ENCODE measurements around the gene PPM1B.
"Not testable (repeated sequence)": the region's sequence is repeated elsewhere in the genome, so short reads cannot be mapped to it uniquely, and the experiment has no call there.

The PPM1B gene

GRCh38 chr2:44244135-44244871 lies 75.6 kb downstream of the PPM1B start:
- H3K4me1 Mint-ChIP-seq (ENCODE audit: low read depth) = peaks cover 36% of the 10 kb centered on the region
- peak overlapping the region; percentile 89 for H3K4me3 Mint-ChIP-seq
- no peaks in the 10 kb centered on the region for H3K27me3 Mint-ChIP-seq
- H3K36me3 Mint-ChIP-seq = no peaks in the 10 kb centered on the region
- H3K9me3 Mint-ChIP-seq (ENCODE audit: low read depth) = no peaks in the 10 kb centered on the region
- H3K27ac Mint-ChIP-seq = peak overlapping the region; percentile 37

- peaks cover 28% of the 10 kb centered on the region for H3K4me1 Mint-ChIP-seq (ENCODE audit: low read depth)
- H3K27me3 Mint-ChIP-seq = no peaks in the 10 kb centered on the region
- no peak overlapping the region for H3K27ac Mint-ChIP-seq
- peak overlapping the region; percentile 30 for H3K4me3 Mint-ChIP-seq
- H3K36me3 Mint-ChIP-seq = no peaks in the 10 kb centered on the region
- no peaks in the 10 kb centered on the region for H3K9me3 Mint-ChIP-seq (ENCODE audit: low read depth)
Observed at GRCh38 chr2:44245083-44245861, 76.6 kb downstream of the PPM1B start.

GRCh38 chr2:44246436-44246835 lies 77.8 kb downstream of the PPM1B start:
- H3K9me3 Mint-ChIP-seq (ENCODE audit: low read depth) = no peaks in the 10 kb centered on the region
- H3K4me1 Mint-ChIP-seq (ENCODE audit: low read depth) = peaks cover 27% of the 10 kb centered on the region
- no peaks in the 10 kb centered on the region for H3K36me3 Mint-ChIP-seq
- no peak overlapping the region for H3K4me3 Mint-ChIP-seq
- no peaks in the 10 kb centered on the region for H3K27me3 Mint-ChIP-seq
- no peak overlapping the region for H3K27ac Mint-ChIP-seq

GRCh38 chr2:44246840-44247369 lies 78.2 kb downstream of the PPM1B start:
- Mint-ChIP-seq H3K27ac (no peak overlapping the region), H3K27me3 (no peaks in the 10 kb centered on the region), H3K4me3 (no peak overlapping the region), H3K9me3 (ENCODE audit: low read depth) (no peaks in the 10 kb centered on the region), H3K4me1 (ENCODE audit: low read depth) (peaks cover 27% of the 10 kb centered on the region), H3K36me3 (no peaks in the 10 kb centered on the region)

GRCh38 chr2:44247924-44248323 lies 79.2 kb downstream of the PPM1B start:
- Mint-ChIP-seq H3K9me3 (ENCODE audit: low read depth) (no peaks in the 10 kb centered on the region), H3K27me3 (no peaks in the 10 kb centered on the region), H3K27ac (no peak overlapping the region), H3K4me1 (ENCODE audit: low read depth) (peaks cover 25% of the 10 kb centered on the region), H3K4me3 (no peak overlapping the region), H3K36me3 (no peaks in the 10 kb centered on the region)

- not testable (repeated sequence) for H3K9me3 Mint-ChIP-seq (ENCODE audit: low read depth); H3K36me3 Mint-ChIP-seq; H3K27me3 Mint-ChIP-seq; H3K27ac Mint-ChIP-seq; H3K4me3 Mint-ChIP-seq
- peaks cover 20% of the 10 kb centered on the region for H3K4me1 Mint-ChIP-seq (ENCODE audit: low read depth)
Observed at GRCh38 chr2:44249269-44249668, 80.6 kb downstream of the PPM1B start.

- Mint-ChIP-seq H3K36me3 (peaks cover under 1% of the 10 kb centered on the region), H3K27ac (no peak overlapping the region), H3K4me1 (ENCODE audit: low read depth) (peaks cover 9% of the 10 kb centered on the region), H3K4me3 (no peak overlapping the region), H3K27me3 (no peaks in the 10 kb centered on the region), H3K9me3 (ENCODE audit: low read depth) (no peaks in the 10 kb centered on the region)
Observed at GRCh38 chr2:44250376-44250775, 81.7 kb downstream of the PPM1B start.

GRCh38 chr2:44254023-44254422 lies 85.3 kb downstream of the PPM1B start:
- Mint-ChIP-seq H3K9me3 (ENCODE audit: low read depth) (no peaks in the 10 kb centered on the region), H3K4me1 (ENCODE audit: low read depth) (no peaks in the 10 kb centered on the region), H3K27ac (no peak overlapping the region), H3K4me3 (no peak overlapping the region), H3K27me3 (peaks cover 1% of the 10 kb centered on the region), H3K36me3 (peaks cover 2% of the 10 kb centered on the region)

- not testable (repeated sequence) for H3K4me1 Mint-ChIP-seq (ENCODE audit: low read depth)
Observed at GRCh38 chr2:44255704-44256103, 87.0 kb downstream of the PPM1B start.

GRCh38 chr2:44257802-44258201 lies 89.1 kb downstream of the PPM1B start:
- not testable (repeated sequence) for H3K27ac Mint-ChIP-seq; H3K27me3 Mint-ChIP-seq; H3K36me3 Mint-ChIP-seq; H3K9me3 Mint-ChIP-seq (ENCODE audit: low read depth); H3K4me3 Mint-ChIP-seq; H3K4me1 Mint-ChIP-seq (ENCODE audit: low read depth)

More at GRCh38 chr2:44255704-44256103, 87.0 kb downstream of the PPM1B start:
- not testable (repeated sequence) for H3K27ac Mint-ChIP-seq; H3K36me3 Mint-ChIP-seq; H3K27me3 Mint-ChIP-seq; H3K4me3 Mint-ChIP-seq; H3K9me3 Mint-ChIP-seq (ENCODE audit: low read depth)

- peaks cover 2% of the 10 kb centered on the region for H3K36me3 Mint-ChIP-seq
- no peak overlapping the region for H3K27ac Mint-ChIP-seq
- no peaks in the 10 kb centered on the region for H3K4me1 Mint-ChIP-seq (ENCODE audit: low read depth)
- no peaks in the 10 kb centered on the region for H3K27me3 Mint-ChIP-seq
- no peak overlapping the region for H3K4me3 Mint-ChIP-seq
- H3K9me3 Mint-ChIP-seq (ENCODE audit: low read depth) = no peaks in the 10 kb centered on the region
Observed at GRCh38 chr2:44267269-44267795, 98.7 kb downstream of the PPM1B start.

- no peaks in the 10 kb centered on the region for H3K9me3 Mint-ChIP-seq (ENCODE audit: low read depth)
- H3K4me3 Mint-ChIP-seq = no peak overlapping the region
- peaks cover 2% of the 10 kb centered on the region for H3K36me3 Mint-ChIP-seq
- H3K27me3 Mint-ChIP-seq = no peaks in the 10 kb centered on the region
- H3K27ac Mint-ChIP-seq = no peak overlapping the region
- H3K4me1 Mint-ChIP-seq (ENCODE audit: low read depth) = no peaks in the 10 kb centered on the region
Observed at GRCh38 chr2:44267796-44268648, 99.3 kb downstream of the PPM1B start.

- H3K27me3 Mint-ChIP-seq = no peaks in the 10 kb centered on the region
- no peak overlapping the region for H3K27ac Mint-ChIP-seq
- H3K4me1 Mint-ChIP-seq (ENCODE audit: low read depth) = no peaks in the 10 kb centered on the region
- H3K9me3 Mint-ChIP-seq (ENCODE audit: low read depth) = no peaks in the 10 kb centered on the region
- peaks cover 2% of the 10 kb centered on the region for H3K36me3 Mint-ChIP-seq
- H3K4me3 Mint-ChIP-seq = no peak overlapping the region
Observed at GRCh38 chr2:44269831-44270230, 101.2 kb downstream of the PPM1B start.

GRCh38 chr2:44271296-44271695 lies 102.6 kb downstream of the PPM1B start:
- H3K27ac Mint-ChIP-seq = no peak overlapping the region
- no peaks in the 10 kb centered on the region for H3K9me3 Mint-ChIP-seq (ENCODE audit: low read depth)
- H3K4me3 Mint-ChIP-seq = no peak overlapping the region

More at GRCh38 chr2:44271296-44271695, 102.6 kb downstream of the PPM1B start:
- Mint-ChIP-seq H3K27me3 (no peaks in the 10 kb centered on the region), H3K36me3 (no peaks in the 10 kb centered on the region), H3K4me1 (ENCODE audit: low read depth) (no peaks in the 10 kb centered on the region)
